Measurements from ENCODE around the gene TMEM92. TPM values are rescaled to one million over a fixed set of nuclear protein-coding genes. Genes with fewer than 3 reads are reported as not detected.

TMEM92 gene
- total RNA-seq, 1 donor from 2014 or later, result 28.1 TPM

DNA sequence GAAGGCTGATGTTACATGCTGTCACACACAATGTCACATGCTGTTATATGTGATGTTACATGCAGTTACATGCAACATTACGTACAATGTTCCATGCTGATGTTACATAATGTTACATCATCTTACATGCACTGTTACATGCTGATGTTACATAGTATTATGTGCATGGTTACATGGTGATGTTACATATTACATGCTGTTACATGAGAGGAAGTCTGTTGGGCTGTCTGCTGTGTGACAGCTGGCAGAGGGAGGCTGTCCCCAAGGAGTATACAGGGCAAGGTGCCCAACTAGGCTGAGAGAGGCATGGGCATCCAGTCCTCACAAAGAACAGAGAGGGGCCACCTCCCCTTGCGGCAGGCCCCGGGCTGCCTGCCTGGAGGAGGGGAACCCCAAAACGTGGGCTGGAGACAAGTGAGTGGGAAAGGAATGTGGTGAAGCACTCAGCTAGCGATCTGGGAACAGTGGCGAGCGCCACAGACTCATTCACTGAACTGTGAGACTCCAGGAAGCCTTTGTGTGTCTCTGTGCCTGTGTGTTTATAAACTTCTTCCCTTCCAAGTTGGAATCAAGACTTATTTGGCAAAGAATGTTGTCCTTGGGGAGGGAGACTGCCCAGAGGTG is 30.6 kb downstream of the TMEM92 start:
- Mint-ChIP-seq H3K4me3 (ENCODE audit: unreplicated experiment) (no peak overlapping the region), H3K4me1 (ENCODE audit: unreplicated experiment) (no peaks in the 10 kb centered on the region), H3K36me3 (ENCODE audit: low read depth, unreplicated experiment) (no peaks in the 10 kb centered on the region), H3K27ac (ENCODE audit: unreplicated experiment) (no peak overlapping the region), H3K27me3 (ENCODE audit: unreplicated experiment) (peaks cover 1% of the 10 kb centered on the region), H3K9me3 (ENCODE audit: unreplicated experiment) (no peaks in the 10 kb centered on the region)
- TF ChIP-seq, protein P1, sequence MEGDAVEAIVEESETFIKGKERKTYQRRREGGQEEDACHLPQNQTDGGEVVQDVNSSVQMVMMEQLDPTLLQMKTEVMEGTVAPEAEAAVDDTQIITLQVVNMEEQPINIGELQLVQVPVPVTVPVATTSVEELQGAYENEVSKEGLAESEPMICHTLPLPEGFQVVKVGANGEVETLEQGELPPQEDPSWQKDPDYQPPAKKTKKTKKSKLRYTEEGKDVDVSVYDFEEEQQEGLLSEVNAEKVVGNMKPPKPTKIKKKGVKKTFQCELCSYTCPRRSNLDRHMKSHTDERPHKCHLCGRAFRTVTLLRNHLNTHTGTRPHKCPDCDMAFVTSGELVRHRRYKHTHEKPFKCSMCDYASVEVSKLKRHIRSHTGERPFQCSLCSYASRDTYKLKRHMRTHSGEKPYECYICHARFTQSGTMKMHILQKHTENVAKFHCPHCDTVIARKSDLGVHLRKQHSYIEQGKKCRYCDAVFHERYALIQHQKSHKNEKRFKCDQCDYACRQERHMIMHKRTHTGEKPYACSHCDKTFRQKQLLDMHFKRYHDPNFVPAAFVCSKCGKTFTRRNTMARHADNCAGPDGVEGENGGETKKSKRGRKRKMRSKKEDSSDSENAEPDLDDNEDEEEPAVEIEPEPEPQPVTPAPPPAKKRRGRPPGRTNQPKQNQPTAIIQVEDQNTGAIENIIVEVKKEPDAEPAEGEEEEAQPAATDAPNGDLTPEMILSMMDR (IDR thresholded peaks at IDR 0.05; ENCODE audit: unreplicated experiment), result no peak
- no peak for DNase-seq (ENCODE audit: low spot score)

DNA sequence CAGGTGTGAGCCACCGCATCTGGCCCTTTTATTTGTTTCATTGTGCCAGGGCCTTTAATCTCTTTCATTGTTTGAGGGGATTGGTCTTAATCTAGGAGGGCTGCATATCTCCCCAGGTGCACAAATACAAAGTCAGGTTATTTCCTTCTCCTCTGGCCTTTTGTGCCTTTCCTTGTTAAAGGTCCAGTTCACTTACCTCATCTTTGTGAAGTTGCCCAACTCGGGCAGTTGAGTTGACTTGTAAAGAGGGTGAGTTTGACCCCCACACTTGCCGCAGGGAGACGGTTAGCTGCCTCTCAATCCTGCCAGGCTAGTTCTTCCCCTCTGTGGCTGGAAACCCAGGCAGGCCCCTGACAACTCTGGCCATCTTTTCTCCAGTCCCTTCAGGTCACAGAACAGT is 33.4 kb downstream of the TMEM92 start:
- H3K27ac Mint-ChIP-seq (ENCODE audit: unreplicated experiment), result no peak overlapping the region

DNA sequence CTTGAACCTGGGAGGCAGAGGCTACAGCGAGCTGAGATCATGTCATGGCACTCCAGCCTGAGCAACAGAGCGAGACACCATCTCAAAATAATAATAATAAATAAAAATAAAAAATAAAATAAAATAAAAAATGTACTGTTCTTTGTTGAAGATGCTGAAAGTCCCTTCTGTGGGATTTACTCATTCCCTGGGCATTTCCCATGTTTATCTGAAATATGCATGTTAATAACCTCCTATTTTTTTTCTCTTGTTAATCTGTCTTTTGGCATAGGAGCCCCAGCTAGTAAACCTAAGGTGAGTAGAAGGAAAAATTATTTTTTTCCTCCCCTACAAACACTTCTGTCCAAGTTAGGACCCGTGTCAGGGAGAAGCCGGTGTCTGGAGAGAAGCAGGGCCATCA is 34.4 kb downstream of the TMEM92 start:
- H3K9me3 Mint-ChIP-seq (ENCODE audit: unreplicated experiment), result no peaks in the 10 kb centered on the region
- no peaks in the 10 kb centered on the region for H3K4me1 Mint-ChIP-seq (ENCODE audit: unreplicated experiment)
- TF ChIP-seq, protein P1 (IDR thresholded peaks at IDR 0.05; ENCODE audit: unreplicated experiment), result no peak
- no peak overlapping the region for H3K27ac Mint-ChIP-seq (ENCODE audit: unreplicated experiment)
- peaks cover 1% of the 10 kb centered on the region for H3K27me3 Mint-ChIP-seq (ENCODE audit: unreplicated experiment)
- H3K36me3 Mint-ChIP-seq (ENCODE audit: low read depth, unreplicated experiment), result no peaks in the 10 kb centered on the region
- no peak for DNase-seq (ENCODE audit: low spot score)
- H3K4me3 Mint-ChIP-seq (ENCODE audit: unreplicated experiment), result no peak overlapping the region

More for the DNA sequence above, 33.4 kb downstream of the TMEM92 start:
- H3K36me3 Mint-ChIP-seq (ENCODE audit: low read depth, unreplicated experiment), result no peaks in the 10 kb centered on the region
- H3K4me3 Mint-ChIP-seq (ENCODE audit: unreplicated experiment), result no peak overlapping the region
- DNase-seq (ENCODE audit: low spot score), result no peak
- no peaks in the 10 kb centered on the region for H3K9me3 Mint-ChIP-seq (ENCODE audit: unreplicated experiment)
- no peaks in the 10 kb centered on the region for H3K4me1 Mint-ChIP-seq (ENCODE audit: unreplicated experiment)
- peaks cover 2% of the 10 kb centered on the region for H3K27me3 Mint-ChIP-seq (ENCODE audit: unreplicated experiment)
- TF ChIP-seq, protein P1 (IDR thresholded peaks at IDR 0.05; ENCODE audit: unreplicated experiment), result no peak

DNA sequence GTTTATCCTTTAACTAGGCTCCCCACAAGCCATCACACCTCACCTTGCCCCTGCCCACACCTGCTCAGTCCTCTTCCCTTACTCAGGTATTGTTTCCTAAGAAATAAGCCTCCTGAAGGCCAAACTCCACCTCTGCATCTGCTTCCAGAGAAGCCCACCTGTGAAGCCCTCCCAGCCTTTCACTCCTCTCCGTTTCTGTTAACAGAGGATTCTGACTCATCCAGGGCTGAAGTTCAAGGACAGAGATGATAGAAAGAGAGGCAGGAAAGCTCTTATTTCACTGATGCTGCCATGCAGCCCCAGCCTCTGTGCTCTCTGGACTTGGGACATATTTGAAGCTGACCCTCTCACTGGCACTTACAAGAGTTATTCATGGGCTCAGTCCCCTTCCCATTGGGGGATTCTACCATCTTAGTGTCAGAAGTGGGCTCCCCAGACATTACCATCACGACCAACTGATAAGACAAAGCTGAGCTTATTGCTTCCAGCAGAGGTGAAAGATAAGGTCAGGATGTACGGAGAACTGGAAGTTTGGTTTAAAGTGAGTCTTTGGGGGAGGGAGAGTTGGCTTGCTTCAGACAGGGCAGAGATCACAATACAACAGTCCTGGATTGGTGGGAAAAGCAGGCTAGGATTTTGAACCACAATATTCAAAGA is 36.3 kb downstream of the TMEM92 start:
- H3K27me3 Mint-ChIP-seq (ENCODE audit: unreplicated experiment), result peaks cover 1% of the 10 kb centered on the region
- no peaks in the 10 kb centered on the region for H3K4me1 Mint-ChIP-seq (ENCODE audit: unreplicated experiment)
- H3K27ac Mint-ChIP-seq (ENCODE audit: unreplicated experiment), result no peak overlapping the region
- no peaks in the 10 kb centered on the region for H3K9me3 Mint-ChIP-seq (ENCODE audit: unreplicated experiment)
- TF ChIP-seq, protein P1 (IDR thresholded peaks at IDR 0.05; ENCODE audit: unreplicated experiment), result no peak
- H3K36me3 Mint-ChIP-seq (ENCODE audit: low read depth, unreplicated experiment), result peaks cover 3% of the 10 kb centered on the region
- no peak overlapping the region for H3K4me3 Mint-ChIP-seq (ENCODE audit: unreplicated experiment)
- no peak for DNase-seq (ENCODE audit: low spot score)

DNA sequence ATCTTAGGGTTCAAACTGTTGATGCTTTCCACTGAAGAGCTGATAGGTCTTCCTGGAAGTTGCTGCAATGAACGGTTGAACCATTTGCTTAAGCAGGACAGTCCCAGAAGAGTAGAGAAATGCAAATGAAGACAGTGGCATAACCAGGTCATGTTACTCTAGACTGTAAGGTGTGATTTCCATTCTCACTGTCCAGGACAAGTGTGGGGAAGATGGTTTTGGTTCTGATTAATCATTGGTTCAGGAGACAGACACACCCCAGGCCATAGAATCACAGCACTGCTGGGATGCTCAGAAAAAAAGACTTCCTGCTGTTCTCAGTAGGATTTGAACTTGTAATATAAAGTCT is 36.8 kb downstream of the TMEM92 start:
- Mint-ChIP-seq H3K9me3 (ENCODE audit: unreplicated experiment) (no peaks in the 10 kb centered on the region), H3K27ac (ENCODE audit: unreplicated experiment) (no peak overlapping the region), H3K27me3 (ENCODE audit: unreplicated experiment) (peaks cover 1% of the 10 kb centered on the region), H3K4me1 (ENCODE audit: unreplicated experiment) (no peaks in the 10 kb centered on the region), H3K4me3 (ENCODE audit: unreplicated experiment) (no peak overlapping the region), H3K36me3 (ENCODE audit: low read depth, unreplicated experiment) (peaks cover 3% of the 10 kb centered on the region)
- no peak for DNase-seq (ENCODE audit: low spot score)
- TF ChIP-seq, protein P1 (IDR thresholded peaks at IDR 0.05; ENCODE audit: unreplicated experiment), result no peak

Measured in endothelial cell (in vitro differentiated cells).